ENCODE data around the gene NT5C1A. TPM values are rescaled to one million over a fixed set of nuclear protein-coding genes. Genes with fewer than 3 reads are reported as not detected.

NT5C1A gene
- total RNA-seq, 1 donor from 2014 or later = not detected

GRCh38 chr1:39647247-39647646 lies 24.7 kb downstream of the NT5C1A start:
- TF ChIP-seq CTCF (IDR thresholded peaks at IDR 0.05; ENCODE audit: insufficient read depth, low read length, poor library complexity, severe bottlenecking) = no peak
- no peak overlapping the region for H3K4me3 ChIP-seq (ENCODE audit: low read depth, low read length)
- H3K36me3 ChIP-seq (ENCODE audit: control insufficient read depth, insufficient read depth, low read length) = no peaks in the 10 kb centered on the region
- H3K27me3 ChIP-seq (ENCODE audit: control insufficient read depth, insufficient read depth, low read length) = peaks cover 5% of the 10 kb centered on the region
- DNase-seq (ENCODE audit: low read depth) = no peak

GRCh38 chr1:39646232-39647081 lies 25.4 kb downstream of the NT5C1A start:
- Histone ChIP-seq H3K27me3 (ENCODE audit: control insufficient read depth, insufficient read depth, low read length) (peaks cover 5% of the 10 kb centered on the region), H3K4me3 (ENCODE audit: low read depth, low read length) (no peak overlapping the region), H3K36me3 (ENCODE audit: control insufficient read depth, insufficient read depth, low read length) (no peaks in the 10 kb centered on the region)
- no peak for TF ChIP-seq CTCF (IDR thresholded peaks at IDR 0.05; ENCODE audit: insufficient read depth, low read length, poor library complexity, severe bottlenecking)
- no peak for DNase-seq (ENCODE audit: low read depth)

GRCh38 chr1:39645411-39646043 lies 26.4 kb downstream of the NT5C1A start:
- Histone ChIP-seq H3K36me3 (ENCODE audit: control insufficient read depth, insufficient read depth, low read length) (no peaks in the 10 kb centered on the region), H3K4me3 (ENCODE audit: low read depth, low read length) (no peak overlapping the region), H3K27me3 (ENCODE audit: control insufficient read depth, insufficient read depth, low read length) (peaks cover 5% of the 10 kb centered on the region)
- no peak for DNase-seq (ENCODE audit: low read depth)
- TF ChIP-seq CTCF (IDR thresholded peaks at IDR 0.05; ENCODE audit: insufficient read depth, low read length, poor library complexity, severe bottlenecking) = no peak

- Histone ChIP-seq H3K36me3 (ENCODE audit: control insufficient read depth, insufficient read depth, low read length) (no peaks in the 10 kb centered on the region), H3K27me3 (ENCODE audit: control insufficient read depth, insufficient read depth, low read length) (peaks cover 17% of the 10 kb centered on the region), H3K4me3 (ENCODE audit: low read depth, low read length) (no peak overlapping the region)
- no peak for TF ChIP-seq CTCF (IDR thresholded peaks at IDR 0.05; ENCODE audit: insufficient read depth, low read length, poor library complexity, severe bottlenecking)
- no peak for DNase-seq (ENCODE audit: low read depth)
These were observed 28.2 kb downstream of the NT5C1A start for GRCh38 chr1:39643705-39644104.

- H3K4me3 ChIP-seq (ENCODE audit: low read depth, low read length) = no peak overlapping the region
- no peak for TF ChIP-seq CTCF (IDR thresholded peaks at IDR 0.05; ENCODE audit: insufficient read depth, low read length, poor library complexity, severe bottlenecking)
- peaks cover 22% of the 10 kb centered on the region for H3K27me3 ChIP-seq (ENCODE audit: control insufficient read depth, insufficient read depth, low read length)
- DNase-seq (ENCODE audit: low read depth) = no peak
- H3K36me3 ChIP-seq (ENCODE audit: control insufficient read depth, insufficient read depth, low read length) = no peaks in the 10 kb centered on the region
These were observed 29.1 kb downstream of the NT5C1A start for GRCh38 chr1:39642796-39643195.
